Right lobe of liver (tissue), 4 donors: ENCODE measurements around the gene XRCC2.

Source experiments
- POLR2A ChIP-seq: fragments of 450-650 bp; IDR thresholded peaks from one replicate; pipeline ENCODE4 v1.6.1; 2017; ENCODE audit warnings: antibody characterized with exemption, mild to moderate bottlenecking
- TF ChIP-seq, protein P1 (sequence below), 4 donors: fragments of 200-600 bp in 3 of 4; fragments of 450-650 bp in 1 of 4; IDR thresholded peaks; one replicate each; pipeline versions ENCODE4 v1.5.1 to v1.8.0; 2016 to 2022; ENCODE audit warnings: antibody characterized with exemption in 4 of 4, mild to moderate bottlenecking in 2 of 4
- donor health status: DM: no; HTN: no; CAD: no.
- donor health status: DM: no; HTN: no; CAD: no.
- donor health status: DM: no; HTN: yes; CAD: no.

DNA sequence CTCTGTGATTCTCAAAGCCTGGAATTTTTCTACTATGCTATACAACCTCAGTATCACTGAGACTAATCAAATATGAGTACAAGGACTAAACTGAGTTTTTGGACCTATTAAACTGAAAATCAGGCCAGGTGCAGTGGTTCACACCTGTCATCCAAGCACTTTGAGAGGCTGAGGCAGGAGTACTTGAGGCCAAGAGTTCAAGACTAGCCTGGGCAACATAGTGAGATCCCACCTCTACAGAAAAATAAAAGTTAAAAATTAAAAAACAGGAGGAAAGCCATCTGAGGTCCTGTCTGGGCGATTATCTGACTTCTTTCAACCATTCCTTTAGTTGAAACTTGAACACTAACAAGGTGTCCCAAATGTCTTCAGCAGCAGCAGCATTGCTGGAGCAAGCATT, 7.0 kb downstream of the XRCC2 start:
- TF ChIP-seq, protein P1, sequence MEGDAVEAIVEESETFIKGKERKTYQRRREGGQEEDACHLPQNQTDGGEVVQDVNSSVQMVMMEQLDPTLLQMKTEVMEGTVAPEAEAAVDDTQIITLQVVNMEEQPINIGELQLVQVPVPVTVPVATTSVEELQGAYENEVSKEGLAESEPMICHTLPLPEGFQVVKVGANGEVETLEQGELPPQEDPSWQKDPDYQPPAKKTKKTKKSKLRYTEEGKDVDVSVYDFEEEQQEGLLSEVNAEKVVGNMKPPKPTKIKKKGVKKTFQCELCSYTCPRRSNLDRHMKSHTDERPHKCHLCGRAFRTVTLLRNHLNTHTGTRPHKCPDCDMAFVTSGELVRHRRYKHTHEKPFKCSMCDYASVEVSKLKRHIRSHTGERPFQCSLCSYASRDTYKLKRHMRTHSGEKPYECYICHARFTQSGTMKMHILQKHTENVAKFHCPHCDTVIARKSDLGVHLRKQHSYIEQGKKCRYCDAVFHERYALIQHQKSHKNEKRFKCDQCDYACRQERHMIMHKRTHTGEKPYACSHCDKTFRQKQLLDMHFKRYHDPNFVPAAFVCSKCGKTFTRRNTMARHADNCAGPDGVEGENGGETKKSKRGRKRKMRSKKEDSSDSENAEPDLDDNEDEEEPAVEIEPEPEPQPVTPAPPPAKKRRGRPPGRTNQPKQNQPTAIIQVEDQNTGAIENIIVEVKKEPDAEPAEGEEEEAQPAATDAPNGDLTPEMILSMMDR (IDR thresholded peaks at IDR 0.05): no peak
- no peak for TF ChIP-seq POLR2A
